GM18505 (cell line): Measurements from ENCODE around the gene XPO4.

ENCODE experiments used
- ATAC-seq: cut with Tn5 transposase; IDR thresholded peaks from one replicate; pipeline ENCODE4 v1.9.1; 2021; ENCODE audit not compliant: unreplicated experiment
- POLR2A ChIP-seq: IDR thresholded peaks from 4 replicates; pipeline ENCODE4 v1.6.1; 2011; ENCODE audit warnings: borderline replicate concordance; ENCODE audit not compliant: insufficient read depth, insufficient read length; ENCODE audit errors: extremely low read depth

Gene XPO4

GRCh38 chr13:20808874-20809273 is 93.7 kb downstream of the XPO4 start:
- TF ChIP-seq POLR2A = no peak
- ATAC-seq = no peak

- no peak for TF ChIP-seq POLR2A
- ATAC-seq = no peak
Observed at GRCh38 chr13:20803180-20803965, 99.2 kb downstream of the XPO4 start.

- TF ChIP-seq POLR2A = no peak
- no peak for ATAC-seq
Observed at GRCh38 chr13:20801707-20802106, 100.8 kb downstream of the XPO4 start.

GRCh38 chr13:20799726-20800416 is 102.7 kb downstream of the XPO4 start:
- ATAC-seq = no peak
- no peak for TF ChIP-seq POLR2A

- ATAC-seq = no peak
- no peak for TF ChIP-seq POLR2A
Observed at GRCh38 chr13:20798027-20798426, 104.5 kb downstream of the XPO4 start.

GRCh38 chr13:20796791-20797508 is 105.6 kb downstream of the XPO4 start:
- ATAC-seq = no peak
- TF ChIP-seq POLR2A = no peak

GRCh38 chr13:20789665-20790064 is 112.9 kb downstream of the XPO4 start:
- ATAC-seq = no peak
- no peak for TF ChIP-seq POLR2A

- no peak for ATAC-seq
- TF ChIP-seq POLR2A = no peak
Observed at GRCh38 chr13:20788312-20788711, 114.2 kb downstream of the XPO4 start.

- TF ChIP-seq POLR2A = no peak
- no peak for ATAC-seq
Observed at GRCh38 chr13:20787180-20787579, 115.4 kb downstream of the XPO4 start.

- peak; percentile 94 for ATAC-seq
- TF ChIP-seq POLR2A = no peak
Observed at GRCh38 chr13:20782116-20782708, 120.3 kb downstream of the XPO4 start.

GRCh38 chr13:20780317-20780716 is 122.2 kb downstream of the XPO4 start:
- no peak for TF ChIP-seq POLR2A
- ATAC-seq = no peak

- ATAC-seq = no peak
- no peak for TF ChIP-seq POLR2A
Observed at GRCh38 chr13:20779405-20779804, 123.1 kb downstream of the XPO4 start.

- no peak for TF ChIP-seq POLR2A
- no peak for ATAC-seq
Observed at GRCh38 chr13:20778311-20778710, 124.2 kb downstream of the XPO4 start.
